HG03095 (cell line): ENCODE data around the gene RAB26.
"Not testable (repeated sequence)": the region's sequence is repeated elsewhere in the genome, so short reads cannot be mapped to it uniquely, and the experiment has no call there.

Source experiments
- ATAC-seq: cut with Tn5 transposase; IDR thresholded peaks from one replicate; pipeline ENCODE4 v1.9.1; 2021; ENCODE audit warnings: moderate library complexity; ENCODE audit not compliant: unreplicated experiment

Gene RAB26

DNA sequence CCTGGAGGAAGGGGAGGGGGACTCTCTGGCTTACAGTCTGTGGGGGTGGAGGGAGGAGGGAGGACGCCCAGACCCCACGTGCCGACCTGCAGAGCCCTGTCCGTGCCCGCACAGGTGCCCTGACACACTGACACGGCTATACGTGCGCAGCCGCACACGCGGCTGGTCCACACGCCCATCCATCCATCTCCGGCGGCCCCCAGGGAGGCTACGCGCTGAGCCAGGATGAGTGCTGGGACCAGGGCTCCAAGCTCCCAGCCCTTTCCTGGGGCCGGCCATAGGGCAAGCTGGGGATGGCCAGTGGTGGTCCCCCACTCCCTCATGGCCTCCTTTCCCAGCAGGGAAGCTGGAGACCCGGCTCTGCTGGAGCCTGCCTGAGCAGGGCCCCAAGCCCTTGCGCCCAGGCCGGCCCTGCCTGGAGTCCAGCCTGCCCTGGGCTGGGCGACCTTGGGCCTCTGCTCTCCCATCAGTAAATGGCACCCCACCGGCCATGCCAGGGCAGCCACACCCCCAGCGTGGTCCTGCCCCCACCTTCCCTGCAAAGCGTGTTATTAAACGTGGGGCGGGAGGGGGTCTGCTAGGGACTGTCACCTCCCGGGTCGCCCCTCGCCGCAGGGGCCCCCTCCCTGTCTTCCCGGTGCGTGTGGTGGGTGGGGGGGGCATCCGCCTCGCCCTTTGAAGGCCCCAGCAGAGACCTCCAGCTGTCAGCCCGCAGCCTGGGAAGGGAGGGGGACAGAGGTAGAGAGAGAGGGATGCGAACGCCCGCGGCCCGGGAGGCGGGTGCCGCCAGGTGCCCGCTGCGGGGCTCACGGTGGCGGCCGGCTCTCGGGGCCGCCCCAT lies 47.1 kb downstream of the RAB26 start:
- no peak for ATAC-seq

DNA sequence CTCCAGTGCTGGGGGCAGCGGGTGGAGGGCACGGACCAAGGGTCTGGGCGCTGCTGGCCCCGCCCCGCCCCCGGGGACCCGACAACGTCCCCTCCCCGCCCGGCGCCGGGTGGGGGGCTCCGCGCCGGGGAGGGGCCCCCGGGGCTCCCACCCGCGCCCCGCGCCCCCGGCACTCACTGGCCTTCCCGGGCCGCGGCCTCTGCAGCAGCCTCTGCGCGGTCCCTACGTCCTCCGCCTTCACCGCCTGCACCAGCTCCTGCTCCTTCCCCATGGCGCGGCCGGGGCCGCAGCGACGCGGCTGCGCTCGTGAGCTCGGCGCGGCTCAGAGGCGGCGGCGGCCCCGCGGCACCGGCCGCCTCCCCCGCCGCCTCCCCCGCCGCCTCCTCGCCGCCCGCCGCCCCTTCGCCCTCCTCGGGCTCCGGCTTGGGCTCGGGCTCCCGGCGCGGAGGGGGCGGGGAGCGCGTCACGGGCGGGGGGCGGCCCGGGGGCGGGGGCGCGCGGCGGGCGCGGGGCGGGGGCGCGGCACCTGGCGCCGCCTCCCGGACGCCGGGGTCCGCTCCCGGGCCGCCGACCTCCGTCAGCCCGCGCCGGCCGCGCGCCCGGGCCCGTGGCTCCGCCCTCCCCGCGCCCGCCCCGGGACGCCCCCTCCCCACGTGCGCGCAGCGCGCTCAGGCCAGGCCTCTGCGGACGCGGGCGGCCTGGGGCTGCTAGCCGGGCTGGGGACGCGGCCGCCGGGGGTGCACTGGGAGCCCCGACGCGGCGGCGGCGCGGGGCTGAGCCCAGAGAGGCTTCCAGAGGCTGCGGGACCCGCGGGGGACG lies 47.9 kb downstream of the RAB26 start, which contains the start of gene CASKIN1:
Gene CASKIN1 (minus strand): TSS at position 444 of the 819 bp plus-strand sequence. CDS start 173 bp downstream, at position 271.
- ATAC-seq, result no peak

DNA sequence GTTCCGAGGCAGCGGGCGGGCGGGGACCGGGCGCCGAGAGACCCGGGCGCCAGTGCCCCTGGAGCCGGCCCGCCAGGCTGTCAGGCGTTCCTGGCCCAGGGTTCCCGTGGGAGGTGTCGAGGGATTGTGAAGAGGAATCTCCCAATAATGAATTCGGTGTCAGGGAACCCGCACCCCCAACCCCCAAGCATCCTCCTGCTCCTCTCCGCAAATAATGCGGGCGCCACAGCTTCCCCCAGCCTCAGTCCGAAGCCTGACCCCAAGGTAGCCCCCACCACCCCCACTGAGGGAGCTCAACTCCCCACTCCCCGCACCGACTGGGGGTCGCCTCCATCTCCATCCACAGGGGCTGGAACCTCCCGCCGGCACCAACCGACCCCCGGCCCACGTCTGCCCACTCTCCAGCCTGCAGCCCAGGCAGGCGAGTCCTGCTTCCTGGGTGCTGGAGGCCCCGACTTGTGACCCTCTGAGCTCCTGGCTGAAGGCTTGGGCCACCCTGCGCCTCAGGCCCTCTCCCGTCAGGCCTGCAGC lies 48.6 kb downstream of the RAB26 start:
- no peak for ATAC-seq

DNA sequence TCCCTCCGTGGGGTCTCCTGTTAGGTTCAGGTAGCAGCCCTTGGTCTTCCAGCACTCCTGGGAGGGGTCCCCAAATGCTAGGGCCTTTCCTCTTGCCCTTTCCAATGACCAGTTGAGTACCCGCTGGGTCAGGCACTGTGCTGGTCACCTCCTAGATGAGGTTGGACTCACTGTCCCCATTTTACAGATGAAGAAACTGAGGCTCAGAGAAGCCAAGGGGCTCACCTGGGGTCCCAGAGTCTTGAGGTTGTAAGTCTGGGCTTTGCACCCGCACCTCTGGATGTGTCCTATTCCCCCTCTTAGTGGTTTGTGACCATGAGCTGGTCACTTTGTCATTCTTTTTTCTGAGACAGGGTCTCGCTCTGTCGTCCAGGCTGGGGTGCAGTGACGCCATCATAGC lies 49.3 kb downstream of the RAB26 start:
- no peak for ATAC-seq

DNA sequence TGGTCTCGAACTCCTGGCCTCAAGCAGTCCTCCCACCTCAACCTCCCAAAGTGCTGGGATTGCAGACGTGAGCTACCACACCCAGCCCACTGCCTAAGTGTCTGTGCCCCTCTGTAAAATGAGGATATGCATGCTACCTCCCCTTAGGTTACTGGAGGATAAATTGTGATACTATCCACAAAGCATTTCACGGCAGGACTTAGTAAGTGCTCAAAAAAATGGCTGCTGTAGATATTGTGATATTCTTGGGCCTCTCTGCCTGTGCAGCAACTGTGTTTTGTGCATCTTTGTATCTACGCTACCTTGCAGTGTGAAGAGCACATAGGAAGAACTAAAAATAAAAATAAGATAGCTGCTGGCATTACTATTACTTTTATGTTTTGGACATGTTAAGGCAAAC lies 49.9 kb downstream of the RAB26 start:
- ATAC-seq, result no peak

DNA sequence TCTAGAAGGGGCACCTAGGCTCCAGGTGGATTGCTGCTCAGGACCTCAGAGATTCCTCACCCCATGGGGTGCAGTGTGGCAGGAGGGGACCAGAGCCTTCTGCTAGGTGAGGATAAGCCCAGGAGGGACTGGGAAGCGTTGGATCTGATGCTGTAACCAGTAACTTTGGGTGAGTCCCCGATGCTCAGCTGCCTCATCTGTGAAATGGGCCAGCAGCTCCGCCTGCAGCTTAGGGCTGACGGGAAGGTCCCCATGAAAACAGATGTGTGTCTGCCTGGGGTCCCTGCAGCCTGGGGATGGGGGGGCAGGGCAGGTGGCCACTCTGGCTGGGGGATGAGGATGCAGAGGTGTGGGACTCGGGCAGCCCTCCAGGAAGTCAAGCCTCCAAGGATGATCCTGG lies 50.7 kb downstream of the RAB26 start:
- no peak for ATAC-seq

DNA sequence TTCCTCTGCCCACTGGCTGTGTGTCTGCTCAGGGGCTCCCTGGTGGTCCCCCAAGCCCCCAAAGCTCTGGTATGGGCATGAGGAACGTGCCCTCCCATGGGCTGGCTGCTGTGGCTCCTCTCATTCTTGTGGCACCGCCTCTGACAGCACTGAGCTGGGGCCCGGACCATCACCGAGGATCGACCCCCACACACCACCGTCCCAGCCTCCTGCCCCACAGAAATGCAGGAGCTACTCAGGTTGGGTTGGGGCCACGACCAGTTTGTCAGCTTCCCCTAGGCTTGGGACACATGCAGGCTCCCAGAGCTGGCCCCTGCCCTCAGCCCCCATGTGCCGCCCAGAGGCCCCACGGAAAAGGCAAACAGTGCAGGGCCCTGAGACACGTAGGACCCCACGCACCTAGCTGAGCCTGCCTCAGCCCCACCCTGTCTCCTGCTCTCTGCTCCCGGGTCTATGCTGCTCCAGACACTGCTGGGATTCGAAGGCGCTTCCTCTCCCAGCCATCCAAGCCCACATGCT lies 51.3 kb downstream of the RAB26 start:
- no peak for ATAC-seq

DNA sequence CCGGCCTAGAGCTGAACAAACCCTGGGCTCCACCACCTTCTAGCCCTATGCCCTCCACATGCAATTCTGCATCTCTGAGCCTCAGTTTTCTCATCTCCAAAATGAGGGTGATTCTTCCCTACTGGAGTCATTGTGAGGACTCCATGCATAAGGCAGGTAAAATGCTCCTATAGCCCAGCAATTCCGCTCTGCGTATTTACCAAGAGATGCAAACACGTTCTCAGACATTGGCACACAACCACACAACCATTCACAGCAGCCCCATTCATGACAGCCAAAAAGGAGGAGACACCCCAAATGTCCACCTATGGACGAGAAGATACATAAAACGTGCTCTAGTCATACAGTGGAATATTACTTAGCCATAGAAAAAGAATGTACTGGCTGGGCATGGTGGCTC lies 51.9 kb downstream of the RAB26 start:
- ATAC-seq, result no peak

DNA sequence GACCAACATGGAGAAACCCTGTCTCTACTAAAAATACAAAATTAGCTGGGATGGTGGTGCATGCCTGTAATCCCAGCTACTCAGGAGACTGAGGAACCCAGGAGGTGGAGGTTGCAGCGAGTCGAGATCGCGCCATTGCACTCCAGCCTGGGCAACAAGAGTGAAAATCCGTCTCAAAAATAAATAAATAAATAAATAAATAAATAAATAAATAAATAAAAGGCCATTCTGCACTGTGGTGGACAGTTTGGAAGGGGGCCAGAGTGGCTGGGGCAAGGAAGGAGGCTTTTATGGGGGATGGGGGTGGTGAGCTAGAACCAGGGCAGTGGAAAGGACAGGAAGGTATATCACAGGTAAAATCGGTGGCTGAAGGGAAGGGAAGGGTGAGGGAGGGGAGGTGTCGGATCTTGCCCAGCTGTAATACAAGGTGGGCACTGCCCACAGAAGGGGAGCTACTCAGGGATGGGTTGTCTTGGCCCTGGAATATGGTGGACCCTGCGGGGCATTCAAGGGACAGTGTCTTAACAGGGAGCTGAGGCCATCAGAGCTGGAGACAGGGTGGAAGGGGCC lies 54.8 kb downstream of the RAB26 start:
- ATAC-seq, result not testable (repeated sequence)
